Fibroblast of villous mesenchyme (primary cell): ENCODE measurements around the gene CLIP1. TPM values are rescaled to one million over a fixed set of nuclear protein-coding genes. Genes with fewer than 3 reads are reported as not detected.
A peak's percentile ranks its signal among the peaks of the same experiment; 100 is the strongest.
"Not testable (repeated sequence)": the region's sequence is repeated elsewhere in the genome, so short reads cannot be mapped to it uniquely, and the experiment has no call there.

Experiments used
- DNase-seq: peaks from one replicate; pipeline ENCODE4 v3.0.0-alpha.2; 2010; ENCODE audit warnings: low read depth
- H3K4me3 ChIP-seq: 2 replicates; pipeline ENCODE4 v1.5.1; 2011; ENCODE audit warnings: low read depth, mild to moderate bottlenecking, low read length
- total RNA-seq: library from RNA; depleted of rRNA; stranded (reverse); fragments of >200 nt; gene quantifications from 2 replicates; pipeline ENCODE4 v1.2.3, GENCODE V29; 2012
- TF ChIP-seq, protein P1 (sequence below): IDR thresholded peaks from 2 replicates; pipeline ENCODE4 v1.5.1; 2012; ENCODE audit warnings: low read depth, mild to moderate bottlenecking, low read length; ENCODE audit not compliant: insufficient read depth

Gene CLIP1
- 66.9 and 79.6 TPM in 2 replicates for total RNA-seq

GRCh38 chr12:122421821-122422729 is at the start of gene CLIP1:
Gene CLIP1 (minus strand): TSS chr12:122422669. CDS start chr12:122380452, 42,217 bp downstream.
- TF ChIP-seq, protein P1, sequence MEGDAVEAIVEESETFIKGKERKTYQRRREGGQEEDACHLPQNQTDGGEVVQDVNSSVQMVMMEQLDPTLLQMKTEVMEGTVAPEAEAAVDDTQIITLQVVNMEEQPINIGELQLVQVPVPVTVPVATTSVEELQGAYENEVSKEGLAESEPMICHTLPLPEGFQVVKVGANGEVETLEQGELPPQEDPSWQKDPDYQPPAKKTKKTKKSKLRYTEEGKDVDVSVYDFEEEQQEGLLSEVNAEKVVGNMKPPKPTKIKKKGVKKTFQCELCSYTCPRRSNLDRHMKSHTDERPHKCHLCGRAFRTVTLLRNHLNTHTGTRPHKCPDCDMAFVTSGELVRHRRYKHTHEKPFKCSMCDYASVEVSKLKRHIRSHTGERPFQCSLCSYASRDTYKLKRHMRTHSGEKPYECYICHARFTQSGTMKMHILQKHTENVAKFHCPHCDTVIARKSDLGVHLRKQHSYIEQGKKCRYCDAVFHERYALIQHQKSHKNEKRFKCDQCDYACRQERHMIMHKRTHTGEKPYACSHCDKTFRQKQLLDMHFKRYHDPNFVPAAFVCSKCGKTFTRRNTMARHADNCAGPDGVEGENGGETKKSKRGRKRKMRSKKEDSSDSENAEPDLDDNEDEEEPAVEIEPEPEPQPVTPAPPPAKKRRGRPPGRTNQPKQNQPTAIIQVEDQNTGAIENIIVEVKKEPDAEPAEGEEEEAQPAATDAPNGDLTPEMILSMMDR, result peak; percentile 47
- H3K4me3 ChIP-seq, result peak within 1 kb of the TSS; percentile 82
- peak; percentile 75 for DNase-seq

- TF ChIP-seq, protein P1, result peak; percentile 83
- peak; percentile 84 for DNase-seq
- H3K4me3 ChIP-seq, result no peak overlapping the region
Observed at GRCh38 chr12:122471324-122472226, 49.1 kb upstream of the CLIP1 start.

GRCh38 chr12:122470576-122470975 is 48.1 kb upstream of the CLIP1 start:
- H3K4me3 ChIP-seq, DNase-seq: not testable (repeated sequence)

- H3K4me3 ChIP-seq, DNase-seq: not testable (repeated sequence)
Observed at GRCh38 chr12:122469856-122470255, 47.4 kb upstream of the CLIP1 start.

DNA sequence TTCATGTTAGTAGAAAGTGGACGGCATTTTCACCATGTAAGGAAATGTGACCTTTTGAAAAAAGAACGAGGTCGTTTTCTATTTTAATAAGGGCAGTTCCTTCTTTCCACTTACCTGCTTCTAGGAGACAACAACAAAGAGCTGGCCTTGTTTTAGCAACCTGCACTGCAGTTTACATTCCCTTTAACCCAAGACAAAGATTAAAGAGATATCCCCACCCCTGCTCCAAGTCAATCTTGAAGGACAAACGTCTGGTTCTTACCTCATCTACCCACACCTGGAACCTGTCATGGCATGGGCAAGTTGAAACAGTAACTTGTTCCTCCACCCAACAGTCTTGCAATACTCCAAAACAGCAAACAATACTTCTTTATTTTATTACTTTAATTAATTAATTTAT is 45.5 kb upstream of the CLIP1 start:
- TF ChIP-seq, protein P1, result no peak
- H3K4me3 ChIP-seq, result no peak overlapping the region
- no peak for DNase-seq

DNA sequence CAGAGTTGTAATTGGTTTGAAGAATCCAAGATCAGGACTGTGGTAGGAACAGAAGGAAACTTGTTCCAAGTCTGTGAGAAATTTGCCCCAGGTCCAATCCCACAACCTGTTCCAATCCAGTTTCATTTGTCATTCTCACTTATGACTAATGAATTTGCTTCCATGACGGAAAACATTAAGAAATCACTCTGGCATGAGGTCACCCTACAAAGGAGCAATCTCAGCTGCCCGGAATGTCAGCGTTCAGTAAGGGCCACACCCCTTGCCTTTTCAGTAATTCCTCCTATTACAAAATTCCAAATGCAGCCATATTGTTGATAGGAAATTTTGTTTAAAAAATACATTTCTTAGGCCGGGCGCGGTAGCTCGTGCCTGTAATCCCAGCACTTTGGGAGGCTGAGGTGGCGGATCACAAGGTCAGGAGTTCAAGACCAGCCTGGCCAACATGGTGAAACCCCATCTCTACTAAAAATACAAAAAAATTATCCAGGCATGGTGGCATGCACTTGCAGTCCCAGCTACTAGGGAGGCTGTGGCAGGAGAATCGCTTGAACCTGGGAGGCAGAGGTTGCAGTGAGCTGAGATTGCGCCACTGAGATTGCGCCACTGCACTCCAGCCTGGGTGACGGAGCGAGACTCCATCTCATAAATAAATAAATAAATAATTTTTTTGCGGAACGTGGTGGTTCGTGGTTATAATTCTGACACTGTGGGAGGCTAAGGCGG is 42.0 kb upstream of the CLIP1 start:
- peak; percentile 98 for DNase-seq
- not testable (repeated sequence) for H3K4me3 ChIP-seq

DNA sequence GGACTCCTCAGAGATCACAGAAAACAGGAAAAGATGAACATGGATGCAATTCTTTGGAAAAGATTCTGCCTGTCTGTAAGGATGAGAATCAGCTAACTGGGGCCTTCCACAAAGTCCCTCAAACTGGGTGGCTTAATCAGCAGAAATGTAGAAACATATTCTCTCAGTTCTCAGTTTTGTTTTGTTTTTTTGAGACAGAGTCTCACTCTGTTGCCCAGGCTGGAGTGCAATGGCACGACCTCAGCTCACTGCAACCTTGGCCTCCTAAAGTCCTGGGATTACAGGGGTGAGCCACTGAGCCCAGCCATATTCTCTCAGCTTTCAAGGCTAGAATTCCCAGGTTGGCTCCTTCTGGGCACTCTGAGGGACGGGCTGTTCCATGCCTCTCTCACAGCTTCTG is 38.2 kb upstream of the CLIP1 start:
- TF ChIP-seq, protein P1, result no peak
- no peak overlapping the region for H3K4me3 ChIP-seq
- no peak for DNase-seq

- TF ChIP-seq, protein P1, result no peak
- no peak overlapping the region for H3K4me3 ChIP-seq
- no peak for DNase-seq
Observed at GRCh38 chr12:122460061-122460460, 37.6 kb upstream of the CLIP1 start.
